ENCODE data around the gene KRI1.

KRI1 gene

GRCh38 chr19:10517760-10518443 lies 47.9 kb downstream of the KRI1 start:
- DNase-seq (ENCODE audit: low read depth) = no peak

- no peak for DNase-seq (ENCODE audit: low read depth)
These were observed 48.5 kb downstream of the KRI1 start, which contains the start of gene S1PR5 for GRCh38 chr19:10517361-10517759. S1PR5 (minus strand) TSS chr19:10517447; CDS start chr19:10515011, 2,436 bp downstream.

- DNase-seq (ENCODE audit: low read depth) = no peak
These were observed 49.0 kb downstream of the KRI1 start for GRCh38 chr19:10516671-10517286.

- no peak for DNase-seq (ENCODE audit: low read depth)
These were observed 49.8 kb downstream of the KRI1 start for GRCh38 chr19:10516064-10516385.

- no peak for DNase-seq (ENCODE audit: low read depth)
These were observed 51.3 kb downstream of the KRI1 start for GRCh38 chr19:10514211-10515145.

GRCh38 chr19:10513223-10513622 lies 52.6 kb downstream of the KRI1 start:
- no peak for DNase-seq (ENCODE audit: low read depth)

GRCh38 chr19:10510301-10510802 lies 55.5 kb downstream of the KRI1 start:
- peak; percentile 28 for DNase-seq (ENCODE audit: low read depth)

- DNase-seq (ENCODE audit: low read depth) = no peak
These were observed 57.1 kb downstream of the KRI1 start for GRCh38 chr19:10508707-10509106.

GRCh38 chr19:10508036-10508435 lies 57.8 kb downstream of the KRI1 start:
- DNase-seq (ENCODE audit: low read depth) = no peak

GRCh38 chr19:10505583-10506229 lies 60.1 kb downstream of the KRI1 start:
- DNase-seq (ENCODE audit: low read depth) = peak; percentile 70

Data from stimulated activated CD4-positive, alpha-beta T cell treated with anti-CD3 and anti-CD28 coated beads, Interleukin-2, amount 100 ng/mL, for 4 hours (primary cell).